Nephron progenitor cell (in vitro differentiated cells): ENCODE data around the gene RNPS1.

Source experiments
- DNase-seq: peaks from one replicate; pipeline ENCODE4 v3.0.0; 2021
- H3K27ac Mint-ChIP-seq: 2 replicates; pipeline ENCODE4 v1.8.0; 2021; ENCODE audit warnings: mild to moderate bottlenecking, moderate library complexity, mixed read lengths
- H3K27me3 Mint-ChIP-seq: 2 replicates; pipeline ENCODE4 v1.8.0; 2021; ENCODE audit warnings: mild to moderate bottlenecking, low read depth, mixed read lengths; ENCODE audit not compliant: poor library complexity
- H3K36me3 Mint-ChIP-seq: 2 replicates; pipeline ENCODE4 v1.8.0; 2021; ENCODE audit warnings: low read depth, mixed read lengths
- H3K4me1 Mint-ChIP-seq: 2 replicates; pipeline ENCODE4 v1.8.0; 2021; ENCODE audit warnings: mixed read lengths
- H3K4me3 Mint-ChIP-seq: 2 replicates; pipeline ENCODE4 v1.8.0; 2021; ENCODE audit warnings: mild to moderate bottlenecking, moderate library complexity, mixed read lengths
- H3K9me3 Mint-ChIP-seq: 2 replicates; pipeline ENCODE4 v1.8.0; 2021; ENCODE audit warnings: mild to moderate bottlenecking, moderate library complexity, mixed read lengths
- CTCF ChIP-seq: fragments of 200-600 bp; sonication (generic); IDR thresholded peaks from 2 replicates; pipeline ENCODE4 v1.5.0; 2021; ENCODE audit warnings: antibody characterized with exemption

Gene RNPS1

GRCh38 chr16:2267913-2268666 lies at the start of gene RNPS1:
RNPS1 (minus strand) TSS chr16:2268126; CDS start chr16:2264643, 3,483 bp downstream.
- no peaks in the 10 kb centered on the region for H3K9me3 Mint-ChIP-seq
- peaks cover 20% of the 10 kb centered on the region for H3K36me3 Mint-ChIP-seq
- H3K4me1 Mint-ChIP-seq, result peaks cover 41% of the 10 kb centered on the region
- peaks cover 4% of the 10 kb centered on the region for H3K27me3 Mint-ChIP-seq
- TF ChIP-seq CTCF, result no peak
- H3K27ac Mint-ChIP-seq, result peak within 1 kb of the TSS; percentile 100
- peak; percentile 98 for DNase-seq
- peak within 1 kb of the TSS; percentile 94 for H3K4me3 Mint-ChIP-seq

- no peaks in the 10 kb centered on the region for H3K4me1 Mint-ChIP-seq
- peaks cover 49% of the 10 kb centered on the region for H3K27me3 Mint-ChIP-seq
Measured at GRCh38 chr16:2317231-2318020, 49.5 kb upstream of the RNPS1 start.

GRCh38 chr16:2308089-2308962 lies 40.4 kb upstream of the RNPS1 start:
- Mint-ChIP-seq H3K4me3 (no peak overlapping the region), H3K9me3 (no peaks in the 10 kb centered on the region), H3K27ac (no peak overlapping the region), H3K27me3 (peaks cover 36% of the 10 kb centered on the region), H3K36me3 (no peaks in the 10 kb centered on the region), H3K4me1 (no peaks in the 10 kb centered on the region)
- TF ChIP-seq CTCF, result no peak
- no peak for DNase-seq

More at GRCh38 chr16:2317231-2318020, 49.5 kb upstream of the RNPS1 start:
- H3K4me3 Mint-ChIP-seq, result no peak overlapping the region
- no peak overlapping the region for H3K27ac Mint-ChIP-seq
- DNase-seq, result no peak
- TF ChIP-seq CTCF, result no peak
- no peaks in the 10 kb centered on the region for H3K9me3 Mint-ChIP-seq
- H3K36me3 Mint-ChIP-seq, result no peaks in the 10 kb centered on the region

GRCh38 chr16:2299915-2300192 lies 31.9 kb upstream of the RNPS1 start:
- H3K36me3 Mint-ChIP-seq, result no peaks in the 10 kb centered on the region
- no peaks in the 10 kb centered on the region for H3K4me1 Mint-ChIP-seq

More at GRCh38 chr16:2299915-2300192, 31.9 kb upstream of the RNPS1 start:
- no peaks in the 10 kb centered on the region for H3K9me3 Mint-ChIP-seq
- DNase-seq, result no peak
- TF ChIP-seq CTCF, result no peak
- no peak overlapping the region for H3K27ac Mint-ChIP-seq
- H3K27me3 Mint-ChIP-seq, result peaks cover 19% of the 10 kb centered on the region
- no peak overlapping the region for H3K4me3 Mint-ChIP-seq
